ENCODE measurements around the gene PHACTR4. TPM values are rescaled to one million over a fixed set of nuclear protein-coding genes. Genes with fewer than 3 reads are reported as not detected.

Gene PHACTR4
- total and polyA plus RNA-seq, 4 donors = 14.2 to 40.2 (median 29.2) TPM

GRCh38 chr1:28548318-28548717 lies 178.8 kb downstream of the PHACTR4 start:
- Histone ChIP-seq H3K4me3 (ENCODE audit: low read depth, low read length) (no peak overlapping the region), H3K36me3 (ENCODE audit: control insufficient read depth, insufficient read depth, low read length) (no peaks in the 10 kb centered on the region), H3K27ac (ENCODE audit: low read depth, low read length) (no peak overlapping the region), H3K9me3 (ENCODE audit: control insufficient read depth, insufficient read depth, low read length) (no peaks in the 10 kb centered on the region), H3K4me1 (ENCODE audit: control insufficient read depth, insufficient read depth, low read length) (peaks cover 8% of the 10 kb centered on the region), H3K27me3 (ENCODE audit: control insufficient read depth, insufficient read depth, low read length) (no peaks in the 10 kb centered on the region)
- DNase-seq (ENCODE audit: low read depth in 4 of 6, low spot score in 6 of 6) = no peak
- 100% methylated on average over 1 of the region's 3 CpGs for WGBS (ENCODE audit: insufficient coverage)

Small RNAs within 50 kb of the gene (small RNA-seq; reads per million reads assigned to genes)
- gene RF00019 (ENCODE audit: low replicate concordance) = not detected
- gene RNU6ATAC27P (ENCODE audit: low replicate concordance) = not detected
- not detected for gene SNORA73A (ENCODE audit: low replicate concordance)
- 17.0 reads per million, percentile 96 among the genes with 10 or more reads in this experiment for gene SNORA73B (ENCODE audit: low replicate concordance)

Other genes starting within 250 kb of the PHACTR4 start
- gene PTAFR, start 193.1 kb upstream of the PHACTR4 start, total RNA-seq = 1 to 10 TPM; 4.7 to 7.9 TPM
- 1 to 10 TPM; 6.8 to 9.9 TPM for gene PTAFR, start 193.1 kb upstream of the PHACTR4 start, polyA plus RNA-seq (ENCODE audit: insufficient read length in 2 of 2)
- 100 to 1,000 TPM in 1 of 2 donors, 10 to 100 TPM in 1; 49.3 to 134 TPM for gene DNAJC8, start 136.7 kb upstream of the PHACTR4 start, total RNA-seq
- 100 to 1,000 TPM; 142 to 145 TPM for gene DNAJC8, start 136.7 kb upstream of the PHACTR4 start, polyA plus RNA-seq (ENCODE audit: insufficient read length in 2 of 2)
- 100 to 1,000 TPM in 1 of 2 donors, 10 to 100 TPM in 1; 89.1 to 182 TPM for gene ATP5IF1, start 133.6 kb upstream of the PHACTR4 start, total RNA-seq
- gene ATP5IF1, start 133.6 kb upstream of the PHACTR4 start, polyA plus RNA-seq (ENCODE audit: insufficient read length in 2 of 2) = 100 to 1,000 TPM; 307 to 310 TPM
- gene SESN2, start 110.2 kb upstream of the PHACTR4 start, total RNA-seq = 10 to 100 TPM in 1 of 2 donors, 1 to 10 TPM in 1; 5.8 to 10.1 TPM
- gene SESN2, start 110.2 kb upstream of the PHACTR4 start, polyA plus RNA-seq (ENCODE audit: insufficient read length in 2 of 2) = 10 to 100 TPM; 16.6 to 17.6 TPM
- gene MED18, start 40.7 kb upstream of the PHACTR4 start, total RNA-seq = 10 to 100 TPM; 13.3 to 14.4 TPM
- 10 to 100 TPM; 13.0 to 16.6 TPM for gene MED18, start 40.7 kb upstream of the PHACTR4 start, polyA plus RNA-seq (ENCODE audit: insufficient read length in 2 of 2)
- 10 to 100 TPM; 10.0 to 16.1 TPM for gene RCC1, start 136.3 kb downstream of the PHACTR4 start, total RNA-seq
- gene RCC1, start 136.3 kb downstream of the PHACTR4 start, polyA plus RNA-seq (ENCODE audit: insufficient read length in 2 of 2) = 10 to 100 TPM; 20.0 to 20.4 TPM
- gene TRNAU1AP, start 183.3 kb downstream of the PHACTR4 start, total RNA-seq = 10 to 100 TPM; 20.9 to 36.9 TPM
- 10 to 100 TPM; 23.9 to 32.3 TPM for gene TRNAU1AP, start 183.3 kb downstream of the PHACTR4 start, polyA plus RNA-seq (ENCODE audit: insufficient read length in 2 of 2)
- gene RAB42, start 222.5 kb downstream of the PHACTR4 start, total RNA-seq = 1 to 10 TPM; 6.3 to 9.2 TPM
- 1 to 10 TPM; 3.2 to 4.6 TPM for gene RAB42, start 222.5 kb downstream of the PHACTR4 start, polyA plus RNA-seq (ENCODE audit: insufficient read length in 2 of 2)

Data from spinal cord (tissue), 10 donors.